ENCODE measurements around the gene NUDCD3.

- TF ChIP-seq CTCF (conservative IDR thresholded peaks at IDR 0.05; ENCODE audit: low read length) (no peak), EZH2phosphoT487 (IDR thresholded peaks at IDR 0.05; ENCODE audit: borderline replicate concordance) (no peak)
Observed at GRCh38 chr7:44396496-44396895, 94.0 kb downstream of the NUDCD3 start.
